OCI-LY1 (cell line): ENCODE measurements around the gene CRLF3.

Experiments used
- H2AFZ ChIP-seq: fragments of 200-600 bp; sonication (generic), shearing (Covaris generic); 2 replicates; pipeline ENCODE4 v1.6.0; 2014; ENCODE audit warnings: antibody characterized with exemption, mild to moderate bottlenecking, low read length
- H3F3A ChIP-seq: fragments of 200-600 bp; sonication (generic), shearing (Covaris generic); 2 replicates; pipeline ENCODE4 v1.6.0; 2014; ENCODE audit warnings: mild to moderate bottlenecking, antibody characterized with exemption, low read length, moderate library complexity; ENCODE audit not compliant: insufficient read depth
- H3K27ac ChIP-seq: fragments of 200-600 bp; sonication (generic); 2 replicates; pipeline ENCODE4 v1.5.1; 2014; ENCODE audit warnings: low read length, mixed run types, mild to moderate bottlenecking, low read depth; ENCODE audit not compliant: poor library complexity, severe bottlenecking
- H3K27me3 ChIP-seq: fragments of 200-600 bp; sonication (generic); 2 replicates; pipeline ENCODE4 v1.6.0; 2014; ENCODE audit warnings: antibody characterized with exemption, mild to moderate bottlenecking, low read length, moderate library complexity; ENCODE audit not compliant: insufficient read depth
- H3K36me3 ChIP-seq: fragments of 200-600 bp; sonication (generic); 2 replicates; pipeline ENCODE4 v1.6.1; 2014; ENCODE audit warnings: mild to moderate bottlenecking, antibody characterized with exemption, low read length, moderate library complexity, mixed read lengths; ENCODE audit not compliant: insufficient read depth
- H3K4me1 ChIP-seq: fragments of 200-600 bp; sonication (generic); 2 replicates; pipeline ENCODE4 v1.5.1; 2014; ENCODE audit warnings: mild to moderate bottlenecking, low read length, moderate library complexity; ENCODE audit not compliant: insufficient read depth, severe bottlenecking
- H3K4me2 ChIP-seq: fragments of 200-600 bp; sonication (generic), shearing (Covaris generic); 2 replicates; pipeline ENCODE4 v1.6.1; 2014; ENCODE audit warnings: low read length
- H3K4me3 ChIP-seq: fragments of 200-600 bp; sonication (generic); 2 replicates; pipeline ENCODE4 v1.5.1; 2014; ENCODE audit warnings: low read length, low read depth, mild to moderate bottlenecking, mixed read lengths; ENCODE audit not compliant: poor library complexity, severe bottlenecking
- H3K79me2 ChIP-seq: fragments of 200-600 bp; shearing (Covaris generic); 2 replicates; pipeline ENCODE4 v1.6.1; 2016; ENCODE audit warnings: mixed run types, low read length, mixed read lengths; ENCODE audit not compliant: insufficient read depth
- H3K9ac ChIP-seq: fragments of 200-600 bp; sonication (generic), shearing (Covaris generic); 2 replicates; pipeline ENCODE4 v1.6.1; 2014; ENCODE audit warnings: mild to moderate bottlenecking, low read length, mixed read lengths
- H3K9me2 ChIP-seq: fragments of 200-600 bp; sonication (generic), shearing (Covaris generic); 2 replicates; pipeline ENCODE4 v1.6.1; 2014; ENCODE audit warnings: low read depth, mild to moderate bottlenecking, low read length, mixed read lengths
- H3K9me3 ChIP-seq: fragments of 200-600 bp; shearing (Covaris generic); 2 replicates; pipeline ENCODE4 v1.6.1; 2014; ENCODE audit warnings: low read length, mixed read lengths
- H4K20me1 ChIP-seq: fragments of 200-600 bp; sonication (generic), shearing (Covaris generic); 2 replicates; pipeline ENCODE4 v1.6.0; 2016; ENCODE audit warnings: mild to moderate bottlenecking, low read length; ENCODE audit not compliant: insufficient read depth
- CTCF ChIP-seq: fragments of 200-600 bp; sonication (generic), shearing (Covaris generic); IDR thresholded peaks from 2 replicates; pipeline ENCODE4 v1.5.1; 2017; ENCODE audit warnings: mild to moderate bottlenecking, antibody characterized with exemption, low read length, moderate library complexity, mixed read lengths
- EZH2 ChIP-seq: fragments of 200-600 bp; sonication (generic), shearing (Covaris generic); IDR thresholded peaks from 2 replicates; pipeline ENCODE4 v1.8.0; 2017; ENCODE audit warnings: borderline replicate concordance, mixed run types, mild to moderate bottlenecking, antibody characterized with exemption, low read length, moderate library complexity, mixed read lengths

Gene CRLF3

GRCh38 chr17:30858556-30859250 lies 34.2 kb upstream of the CRLF3 start:
- H3K9me3 ChIP-seq: no peaks in the 10 kb centered on the region
- no peak overlapping the region for H3K4me2 ChIP-seq
- H3K79me2 ChIP-seq: no peaks in the 10 kb centered on the region
- TF ChIP-seq CTCF (no peak), EZH2 (no peak)
- H3K36me3 ChIP-seq: peaks cover 84% of the 10 kb centered on the region
- no peaks in the 10 kb centered on the region for H4K20me1 ChIP-seq
- no peak overlapping the region for H3K9ac ChIP-seq
- H3K27ac ChIP-seq: no peak overlapping the region
- no peaks in the 10 kb centered on the region for H3K4me1 ChIP-seq
- no peak overlapping the region for H3K4me3 ChIP-seq
- peaks cover under 1% of the 10 kb centered on the region for H3F3A ChIP-seq
- H2AFZ ChIP-seq: no peak overlapping the region
- no peaks in the 10 kb centered on the region for H3K27me3 ChIP-seq
- no peaks in the 10 kb centered on the region for H3K9me2 ChIP-seq

- H3K27ac ChIP-seq: no peak overlapping the region
- H3K36me3 ChIP-seq: peaks cover 83% of the 10 kb centered on the region
- no peaks in the 10 kb centered on the region for H3K27me3 ChIP-seq
- H3K9me3 ChIP-seq: 0 out of 2 replicates have a peak, but pooled peaks cover 3% of the 10 kb centered on the region
- no peaks in the 10 kb centered on the region for H3K79me2 ChIP-seq
- H3K4me3 ChIP-seq: no peak overlapping the region
- no peak overlapping the region for H3K4me2 ChIP-seq
- no peaks in the 10 kb centered on the region for H3K9me2 ChIP-seq
- H2AFZ ChIP-seq: no peak overlapping the region
- TF ChIP-seq EZH2 (no peak), CTCF (no peak)
- H3K4me1 ChIP-seq: no peaks in the 10 kb centered on the region
- H3F3A ChIP-seq: peaks cover 4% of the 10 kb centered on the region; the same call in 1 of the 2 replicates
- H3K9ac ChIP-seq: no peak overlapping the region
- no peaks in the 10 kb centered on the region for H4K20me1 ChIP-seq
Observed at GRCh38 chr17:30854146-30854545, 29.7 kb upstream of the CRLF3 start.

GRCh38 chr17:30848021-30848420 lies 23.5 kb upstream of the CRLF3 start:
- no peaks in the 10 kb centered on the region for H3K9me2 ChIP-seq
- peaks cover 66% of the 10 kb centered on the region for H3K36me3 ChIP-seq
- no peaks in the 10 kb centered on the region for H3K79me2 ChIP-seq
- TF ChIP-seq CTCF: no peak
- no peak for TF ChIP-seq EZH2
- H3K27ac ChIP-seq: no peak overlapping the region
- H3K9me3 ChIP-seq: no peaks in the 10 kb centered on the region
- no peaks in the 10 kb centered on the region for H3K4me1 ChIP-seq
- no peak overlapping the region for H3K9ac ChIP-seq
- H3F3A ChIP-seq: no peaks in the 10 kb centered on the region
- no peak overlapping the region for H3K4me3 ChIP-seq
- no peaks in the 10 kb centered on the region for H4K20me1 ChIP-seq
- no peak overlapping the region for H2AFZ ChIP-seq
- H3K27me3 ChIP-seq: no peaks in the 10 kb centered on the region
- H3K4me2 ChIP-seq: no peak overlapping the region
